ENCODE measurements around the gene PDLIM4.

Gene PDLIM4

DNA sequence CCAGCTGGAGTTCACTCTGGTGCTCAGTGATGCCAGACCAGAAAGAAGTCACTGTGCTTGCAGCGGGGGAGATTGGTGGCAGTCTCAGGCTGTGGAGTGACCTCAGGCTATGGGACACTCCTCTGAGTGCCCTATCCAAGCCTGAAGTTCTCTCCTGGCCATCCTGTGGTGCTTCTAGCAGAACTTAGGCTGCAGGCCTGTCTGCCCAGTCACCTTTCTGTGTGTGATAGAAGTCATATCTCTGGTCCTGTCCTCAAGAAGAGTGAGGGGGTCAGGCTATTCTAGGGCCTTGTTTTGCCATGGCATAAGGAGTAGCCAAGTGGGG, 9.3 kb downstream of the PDLIM4 start:
- no peak for DNase-seq

DNA sequence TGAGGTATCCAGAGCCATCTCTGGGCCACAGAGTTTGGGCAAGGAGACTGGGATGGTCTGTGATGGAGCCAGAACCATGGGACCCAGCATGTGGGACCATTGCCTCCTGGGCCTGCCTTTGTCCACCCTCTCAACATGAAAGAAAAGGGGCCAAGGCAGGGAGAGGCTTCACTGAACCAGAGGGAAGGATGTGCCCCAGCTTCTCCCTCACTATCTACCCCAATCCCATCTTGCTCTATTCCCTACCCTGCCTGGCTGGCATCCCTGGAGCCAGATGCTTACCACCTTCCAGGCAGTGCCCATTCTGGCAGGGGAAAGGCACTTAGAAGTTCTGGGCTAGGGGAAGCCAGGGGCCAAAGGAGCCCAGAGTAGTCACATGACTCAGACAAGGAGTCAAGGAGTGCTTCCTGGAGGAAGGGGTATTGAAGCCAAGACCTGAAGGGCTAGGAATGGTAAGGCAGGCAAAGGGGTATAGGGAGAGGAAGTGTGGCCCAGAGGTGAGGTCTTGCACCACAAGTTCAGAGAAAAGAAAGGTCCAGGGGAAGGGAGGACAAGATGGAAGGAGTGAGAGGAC, 9.8 kb downstream of the PDLIM4 start:
- DNase-seq: no peak

DNA sequence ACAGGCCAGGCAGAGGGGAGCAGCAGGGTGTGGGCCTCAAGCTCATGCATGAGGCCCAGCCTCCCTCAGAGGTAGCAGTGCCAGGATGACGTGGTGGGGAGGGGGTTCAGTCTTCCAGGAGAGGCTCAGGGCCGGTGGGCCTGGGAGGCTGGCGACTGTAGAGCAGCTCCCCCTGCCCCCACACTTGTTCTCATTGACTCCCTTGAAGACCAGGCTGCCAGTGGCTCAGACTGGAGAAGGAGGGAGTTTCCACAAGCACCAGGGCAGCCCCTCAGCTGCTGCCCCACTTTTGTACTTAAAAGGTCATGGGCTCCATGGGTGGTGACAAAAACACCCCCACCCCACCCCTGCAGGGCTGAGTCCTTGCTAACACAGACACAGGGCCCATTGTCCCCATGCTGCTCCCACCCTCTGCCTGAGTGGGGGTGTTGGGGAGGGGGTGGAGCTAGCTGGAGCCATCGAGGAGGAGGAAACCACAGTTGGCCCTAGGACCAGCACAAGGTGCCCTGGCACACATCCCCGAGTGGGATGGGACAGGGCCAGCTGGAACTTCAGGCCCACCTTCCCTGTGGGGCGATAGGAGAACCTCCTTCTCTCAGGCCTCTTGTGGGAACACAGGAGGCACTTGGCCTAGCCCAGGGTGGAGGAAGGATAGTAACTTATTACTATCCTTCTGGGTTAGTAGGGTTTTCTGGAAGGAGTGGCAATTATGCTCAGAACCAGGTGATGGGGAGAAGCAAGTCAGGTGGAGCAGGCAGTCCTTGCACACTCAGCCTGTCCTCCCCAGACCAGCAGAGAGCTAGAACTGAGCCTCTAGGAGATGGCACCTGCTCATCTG, 10.7 kb downstream of the PDLIM4 start:
- no peak for DNase-seq

DNA sequence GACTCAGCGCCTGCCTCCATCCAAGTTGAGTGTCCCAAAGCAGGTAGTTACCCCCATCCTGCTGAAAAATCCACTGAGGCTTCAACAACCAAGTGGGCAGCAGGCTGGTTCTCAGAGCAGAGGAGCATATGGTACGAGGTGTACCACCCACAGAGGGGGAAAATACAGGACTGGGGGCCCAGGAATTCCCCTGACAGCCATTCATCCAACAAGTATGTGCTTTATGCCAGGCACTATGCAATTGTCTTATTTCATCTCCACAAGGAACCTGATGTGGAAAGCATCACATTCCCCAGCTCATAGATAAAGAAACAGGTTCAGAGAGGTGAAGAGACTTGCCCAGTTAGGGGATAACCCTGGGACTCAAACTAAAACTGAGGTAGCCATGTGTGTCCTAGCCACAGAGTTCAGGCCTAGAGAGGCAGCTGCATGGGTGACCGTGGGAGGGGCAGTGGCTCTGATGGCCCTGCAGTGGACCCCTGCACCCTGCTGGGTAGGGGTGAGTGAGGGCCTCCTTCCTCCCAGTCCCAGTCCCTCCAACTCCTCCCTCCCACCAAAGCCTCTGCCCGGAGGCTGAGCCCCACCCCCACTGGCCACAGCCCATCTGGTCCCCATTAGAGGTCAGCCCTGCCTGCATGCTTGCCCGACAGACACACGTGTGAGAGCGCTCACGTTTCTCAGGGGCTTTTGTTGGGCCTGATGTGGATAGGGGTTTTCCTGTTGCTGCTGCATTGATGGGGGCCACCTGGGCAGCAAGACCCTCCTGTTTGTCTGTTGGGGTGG, 11.5 kb downstream of the PDLIM4 start:
- no peak for DNase-seq

DNA sequence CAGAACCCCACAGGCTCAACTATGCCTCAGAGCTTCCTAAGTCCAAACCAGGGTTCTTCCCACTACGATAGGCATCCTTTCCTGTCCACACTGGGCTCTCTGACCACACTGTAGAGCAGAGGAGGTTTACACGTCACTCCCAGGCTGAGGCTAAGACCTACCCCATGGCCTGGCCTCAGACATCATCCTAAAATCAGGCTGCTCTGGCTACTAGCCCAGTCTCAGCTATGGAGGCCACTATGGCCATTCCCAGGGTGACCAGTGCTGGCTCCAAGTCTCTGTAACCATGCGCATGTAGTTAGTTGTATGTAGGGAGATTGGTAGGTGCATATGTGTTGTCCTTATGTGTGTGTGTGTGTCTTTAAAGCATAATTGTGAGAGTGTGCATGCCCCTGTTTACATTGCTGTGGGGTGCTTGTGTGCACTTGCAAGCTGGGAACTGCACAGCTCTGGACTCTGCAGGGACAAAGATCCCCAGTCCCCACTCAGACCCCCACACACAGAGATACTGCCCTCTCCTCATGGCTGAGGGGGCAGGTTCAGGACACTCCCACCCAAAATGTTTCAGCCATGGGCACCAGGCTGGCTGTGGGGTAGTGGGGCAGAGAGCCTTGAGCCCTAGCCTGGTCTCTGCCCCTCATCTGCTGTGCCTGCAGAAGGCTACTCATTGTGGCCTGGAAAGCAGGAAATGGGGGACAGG, 12.3 kb downstream of the PDLIM4 start:
- no peak for DNase-seq

DNA sequence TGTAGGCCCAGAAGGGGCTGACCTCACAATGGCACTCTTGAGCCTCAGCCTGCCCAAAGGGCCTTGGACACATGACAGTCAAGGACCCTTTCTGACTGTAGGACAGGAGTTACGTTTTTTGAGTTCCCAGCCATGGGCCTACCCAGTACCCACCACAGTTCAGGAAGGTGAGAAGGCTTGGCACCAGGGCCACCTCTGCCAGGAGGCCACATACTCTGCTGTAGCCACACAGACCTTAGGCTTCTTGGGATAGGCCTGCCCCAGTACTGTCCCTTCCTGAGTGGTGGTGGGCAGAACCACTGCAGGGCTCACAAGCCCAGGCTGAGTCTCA, 12.8 kb downstream of the PDLIM4 start:
- no peak for DNase-seq

DNA sequence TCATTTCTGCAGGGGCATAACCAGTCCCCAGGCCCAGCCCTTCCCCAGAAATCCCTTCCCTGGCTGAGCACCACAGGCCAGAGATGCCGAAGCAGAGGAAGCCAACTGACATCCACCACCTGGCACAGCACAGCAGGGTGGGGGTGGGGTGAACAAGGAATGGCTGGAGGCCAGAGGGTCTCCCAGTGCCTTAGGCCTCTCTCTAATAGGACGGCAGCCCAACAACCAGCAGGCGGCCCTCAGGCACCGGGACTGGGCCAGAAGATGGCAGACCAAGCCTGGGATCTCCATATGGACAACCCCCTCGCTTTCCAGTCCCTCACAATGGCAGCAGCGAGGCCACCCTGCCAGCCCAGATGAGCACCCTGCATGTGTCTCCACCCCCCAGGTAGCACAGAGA, 13.2 kb downstream of the PDLIM4 start:
- no peak for DNase-seq

DNA sequence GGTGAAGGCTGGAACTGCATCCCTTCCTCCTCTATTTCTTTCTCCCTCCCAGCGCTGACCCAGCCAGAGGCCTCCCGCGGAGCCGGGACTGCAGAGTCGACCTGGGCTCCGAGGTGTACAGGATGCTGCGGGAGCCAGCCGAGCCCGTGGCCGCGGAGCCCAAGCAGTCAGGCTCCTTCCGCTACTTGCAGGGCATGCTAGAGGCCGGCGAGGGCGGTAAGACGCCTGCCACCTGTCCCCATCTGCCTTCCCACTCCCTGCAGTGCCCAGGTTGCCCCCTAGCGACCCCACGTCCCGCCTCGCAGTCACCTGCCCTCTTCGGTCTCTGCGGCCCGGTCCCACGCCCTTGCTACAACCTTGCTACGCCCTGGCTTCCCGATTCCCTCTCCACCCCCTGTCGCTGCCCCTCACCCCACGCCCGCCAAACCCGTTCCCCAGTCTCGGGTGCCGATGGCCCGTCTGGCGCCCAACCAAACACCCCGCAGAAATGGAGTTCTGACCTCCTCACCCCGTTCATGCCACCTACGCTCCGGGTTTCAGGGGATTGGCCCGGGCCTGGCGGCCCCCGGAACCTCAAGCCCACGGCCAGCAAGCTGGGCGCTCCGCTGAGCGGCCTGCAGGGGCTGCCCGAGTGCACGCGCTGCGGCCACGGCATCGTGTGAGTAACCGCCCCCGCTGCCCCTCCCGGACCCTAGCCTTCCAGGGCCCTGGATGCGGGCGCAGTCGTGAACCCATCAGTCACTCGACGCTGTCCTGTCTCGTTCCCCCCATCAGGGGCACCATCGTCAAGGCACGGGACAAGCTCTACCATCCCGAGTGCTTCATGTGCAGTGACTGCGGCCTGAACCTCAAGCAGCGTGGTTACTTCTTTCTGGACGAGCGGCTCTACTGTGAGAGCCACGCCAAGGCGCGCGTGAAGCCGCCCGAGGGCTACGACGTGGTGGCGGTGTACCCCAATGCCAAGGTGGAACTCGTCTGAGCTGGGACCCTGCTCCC, 14.1 kb downstream of the PDLIM4 start:
- no peak for DNase-seq

DNA sequence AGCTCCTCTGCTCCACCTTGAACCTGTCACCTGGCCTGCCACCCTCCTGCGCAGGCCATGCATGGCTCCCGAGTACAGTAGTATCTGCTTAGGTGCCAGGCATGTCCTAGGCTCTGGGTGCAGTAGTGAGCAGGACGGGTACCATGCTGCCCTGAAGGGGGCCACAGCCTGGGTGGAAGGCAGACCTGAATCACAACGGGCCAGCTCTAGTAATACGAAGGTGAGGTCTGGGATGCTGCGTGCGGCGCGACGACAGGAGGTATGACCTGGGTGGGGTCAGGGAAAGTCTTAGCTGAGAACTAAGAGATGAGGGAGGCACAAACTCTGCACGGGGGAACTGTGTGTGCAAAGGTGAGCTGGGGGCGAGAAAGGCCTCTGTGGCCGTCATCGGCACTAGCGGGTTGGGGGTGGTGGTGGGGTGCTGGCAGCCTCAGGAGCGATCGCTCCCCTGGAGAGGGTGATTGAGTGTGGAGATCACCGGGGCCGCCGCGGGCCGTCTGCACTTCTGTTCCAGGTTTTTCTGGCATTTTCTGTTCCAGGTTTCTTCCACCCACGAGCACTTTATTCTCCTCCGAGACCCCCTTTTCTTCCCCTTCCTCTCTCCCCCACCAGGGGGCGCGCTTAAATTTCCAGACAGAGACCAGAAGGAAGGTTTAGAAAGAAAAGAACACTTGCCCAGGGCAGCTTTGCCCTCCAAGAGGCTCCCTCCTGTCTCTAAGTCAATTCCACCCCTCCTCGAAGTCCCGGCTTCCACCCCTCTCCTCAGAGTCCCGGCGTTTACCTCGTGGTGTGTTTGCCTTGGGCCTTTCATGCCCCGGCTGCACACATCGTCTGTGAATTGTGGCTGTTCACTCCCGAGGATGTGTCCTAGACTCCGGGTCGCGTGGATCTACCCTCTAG, 15.1 kb downstream of the PDLIM4 start:
- peak; percentile 68 for DNase-seq

DNA sequence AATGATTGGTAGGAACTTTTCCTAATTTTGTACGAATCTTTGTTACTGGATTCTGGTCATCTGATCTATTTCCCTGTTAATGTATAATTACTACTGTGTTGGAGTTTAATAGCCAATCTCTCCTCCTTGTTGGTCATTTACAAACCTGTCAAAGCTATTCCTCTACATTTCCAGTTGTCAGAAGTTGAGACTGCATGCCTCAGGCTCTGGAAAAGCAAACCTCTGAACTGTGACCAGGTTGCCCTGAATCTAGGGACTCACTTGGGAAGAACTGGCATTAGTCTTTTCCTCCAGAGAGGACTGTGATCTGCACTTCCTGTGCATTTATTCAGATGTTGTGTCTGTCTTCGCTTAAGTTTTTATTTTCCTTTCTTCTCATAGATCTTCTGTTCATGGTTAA, 16.1 kb downstream of the PDLIM4 start:
- DNase-seq: no peak

DNA sequence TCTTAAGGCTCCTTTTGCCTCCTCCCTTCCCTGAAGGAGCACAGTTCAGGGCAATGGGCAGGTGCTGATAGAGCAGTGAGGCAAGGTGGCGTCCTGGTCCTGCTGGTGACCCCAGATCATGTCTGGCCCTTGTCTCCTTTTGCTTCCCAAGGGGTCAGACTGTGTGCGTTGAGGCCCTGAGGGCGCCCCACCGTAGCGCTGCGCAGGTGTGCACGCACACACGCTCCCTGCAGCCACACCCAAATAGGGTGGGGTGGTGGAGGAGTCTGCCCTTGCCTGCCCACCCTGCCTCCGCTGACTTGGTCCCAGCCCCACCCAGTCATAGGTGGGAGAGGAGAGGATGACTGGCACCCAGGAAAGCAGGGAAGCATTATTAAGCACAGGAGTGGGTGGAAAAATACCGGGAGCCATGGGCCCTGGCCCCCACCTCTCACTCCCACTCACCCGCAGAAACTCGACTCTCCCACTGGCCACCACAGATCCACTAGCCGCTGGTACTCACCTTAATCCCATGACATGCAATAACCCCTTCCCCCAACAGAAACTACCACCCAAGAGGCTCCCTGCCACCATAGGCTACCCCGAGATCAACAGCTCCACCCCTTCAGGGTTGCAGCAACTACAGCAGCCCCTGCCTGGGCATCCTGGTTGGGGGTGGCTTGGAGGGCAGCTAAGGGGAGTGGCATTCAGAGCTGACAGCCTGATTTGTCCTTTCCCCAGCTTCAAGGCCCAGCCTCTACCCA, 16.7 kb downstream of the PDLIM4 start:
- DNase-seq: no peak

DNA sequence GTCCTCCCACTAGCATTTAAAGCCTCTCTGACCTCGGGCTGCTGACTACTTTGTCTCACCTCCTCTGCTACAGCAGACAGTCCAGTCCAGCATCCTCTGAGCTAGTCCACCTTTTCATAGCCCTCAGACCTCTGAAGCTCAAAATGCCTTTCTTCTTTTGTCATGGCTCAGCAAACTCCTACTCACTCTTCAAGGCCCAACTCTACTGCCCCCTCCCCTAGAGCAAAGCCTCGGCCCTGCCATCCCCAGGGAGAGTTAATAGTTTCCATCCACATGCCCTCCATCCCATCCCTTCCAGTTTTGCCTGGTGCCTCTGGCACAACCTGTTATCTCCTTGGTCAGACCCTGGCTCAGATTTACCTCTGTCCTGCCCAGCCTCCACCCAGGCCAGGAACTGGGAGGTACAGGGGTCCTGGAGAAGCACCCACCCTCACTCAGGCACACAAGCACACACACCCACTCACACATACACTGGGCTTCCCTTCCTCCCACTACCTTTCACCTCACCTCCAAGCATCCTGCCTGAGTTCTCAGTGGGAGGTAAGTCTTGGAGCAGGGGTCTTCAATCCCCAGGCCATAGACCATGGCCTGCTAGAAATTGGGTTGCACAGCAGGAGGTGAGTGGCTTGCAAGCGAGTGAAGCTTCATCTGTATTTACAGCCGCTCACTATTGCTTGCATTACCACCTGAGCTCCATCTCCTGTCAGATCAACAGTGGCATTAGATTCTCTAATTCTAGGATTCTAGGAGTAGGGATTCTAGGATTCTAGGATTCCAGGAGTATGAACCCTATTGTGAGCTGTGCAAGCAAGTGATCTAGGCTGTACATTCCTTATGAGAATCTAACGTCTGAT, 18.1 kb downstream of the PDLIM4 start:
- DNase-seq: no peak

DNA sequence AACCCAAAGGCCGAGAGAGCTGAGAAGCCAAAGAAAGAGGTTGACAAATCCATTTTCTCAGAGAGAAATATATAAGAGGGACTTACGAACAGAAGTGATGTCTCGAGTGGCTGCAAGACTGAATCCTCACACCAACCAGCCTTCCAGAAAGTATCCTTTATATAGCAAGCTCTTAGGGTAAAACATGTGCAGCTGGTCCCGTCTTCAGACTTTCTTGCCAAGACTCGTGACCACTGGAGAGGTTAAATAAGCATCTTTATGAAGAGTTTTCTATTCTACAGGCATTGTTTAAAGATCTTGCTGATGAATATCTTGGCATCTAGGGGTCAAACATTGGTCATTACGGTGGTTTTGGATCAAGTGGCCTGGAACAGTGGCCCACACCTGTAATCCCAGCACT, 19.8 kb downstream of the PDLIM4 start:
- DNase-seq: no peak

DNA sequence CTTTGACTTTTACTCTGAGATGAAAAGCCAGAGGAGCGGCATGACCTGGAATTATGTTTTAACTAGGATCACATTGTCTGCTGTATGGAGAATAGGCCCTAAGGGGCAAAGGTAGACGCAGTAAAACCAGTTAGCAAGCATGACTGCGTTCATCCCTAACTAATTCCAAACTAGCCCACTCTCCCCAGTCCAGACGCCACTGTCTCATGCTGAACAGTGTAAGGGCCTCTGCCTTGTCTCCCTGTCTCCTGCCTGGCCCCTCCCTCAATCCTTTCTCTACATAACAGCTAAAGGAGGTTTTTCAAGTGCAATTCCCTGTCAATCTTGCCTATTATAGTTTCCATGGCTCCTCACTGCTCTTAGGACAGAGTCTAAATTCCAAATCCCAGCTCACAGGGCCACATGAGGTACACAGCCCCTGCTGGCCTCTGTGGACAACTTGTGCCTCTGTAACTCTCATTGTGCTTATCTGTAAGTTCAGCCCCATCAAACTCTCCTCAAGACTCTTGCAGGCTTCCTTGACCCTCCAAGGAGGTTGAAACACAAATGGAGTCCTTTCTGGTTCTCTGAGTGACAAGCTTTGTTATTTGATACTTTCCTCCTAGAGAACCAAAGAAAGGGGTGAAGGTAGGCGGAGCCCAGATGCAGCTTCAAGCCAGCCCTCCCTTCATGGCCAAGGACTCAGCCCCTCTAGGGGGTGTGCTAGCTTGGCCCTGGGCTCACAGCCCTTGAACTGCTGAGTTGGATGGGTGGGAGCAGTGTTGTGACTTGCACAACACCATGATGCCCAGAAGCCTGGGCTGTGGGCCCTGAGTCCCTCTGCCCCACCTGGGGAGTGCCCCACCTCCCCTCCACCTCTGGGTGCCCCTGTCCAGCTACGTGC, 20.7 kb downstream of the PDLIM4 start:
- DNase-seq: no peak

DNA sequence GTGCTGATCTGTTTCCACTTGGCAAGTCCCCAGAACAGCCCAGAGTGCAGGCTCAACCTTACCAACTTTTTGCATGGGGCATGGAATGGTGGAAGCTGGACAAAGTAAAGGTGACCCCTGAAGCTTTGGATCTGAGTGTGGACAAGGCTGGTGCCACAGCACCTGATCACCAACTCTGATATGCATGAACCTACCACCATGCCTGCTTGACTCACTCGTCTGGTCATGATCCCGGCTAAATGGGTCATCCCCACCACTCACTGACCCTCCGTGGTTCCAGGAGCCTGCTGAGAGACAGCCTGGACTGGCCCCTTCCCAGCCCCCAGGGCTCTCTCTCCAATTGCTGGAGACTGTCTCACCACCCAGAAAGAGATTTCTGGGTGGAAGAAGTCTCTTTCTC, 22.3 kb downstream of the PDLIM4 start:
- no peak for DNase-seq

DNA sequence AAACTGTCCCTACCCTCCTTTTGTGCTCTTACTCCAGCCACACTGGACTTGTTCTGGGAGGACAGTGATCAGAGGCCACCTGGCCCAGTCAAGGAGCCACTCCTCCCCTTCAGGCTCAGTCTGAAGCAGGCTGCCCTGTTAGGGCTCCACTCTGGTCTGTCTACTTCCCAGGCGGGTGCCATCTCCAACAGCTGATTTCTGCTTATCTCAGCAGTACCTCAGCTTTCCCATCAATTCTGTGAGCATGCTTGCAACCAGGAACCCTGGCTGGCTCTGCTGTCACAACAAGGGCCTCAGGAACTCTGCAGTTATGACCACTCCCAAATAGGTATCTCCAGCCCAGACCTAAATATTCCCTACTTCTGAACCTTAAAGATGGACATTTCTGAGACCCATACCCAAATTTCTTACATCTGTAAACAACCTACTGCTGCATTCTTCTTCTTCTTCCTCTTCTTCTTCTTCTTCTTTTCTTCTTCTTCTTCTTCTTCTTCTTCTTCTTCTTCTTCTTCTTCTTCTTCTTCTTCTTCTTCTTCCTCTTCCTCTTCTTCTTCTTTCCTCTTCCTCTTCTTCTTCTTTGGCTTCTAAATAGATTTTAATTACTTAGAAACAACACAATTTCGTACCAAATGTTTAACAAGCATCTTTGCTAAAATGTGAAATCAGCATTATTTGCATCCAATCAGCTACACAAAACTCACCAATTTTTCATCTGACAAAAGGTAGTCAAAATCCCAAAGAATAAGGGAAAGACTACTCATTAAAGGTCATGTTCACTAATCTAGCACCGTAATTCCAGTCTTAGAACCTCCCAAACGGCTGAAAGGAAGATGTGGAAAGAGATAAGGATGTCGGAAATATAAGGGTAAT, 23.1 kb downstream of the PDLIM4 start:
- DNase-seq: no peak

Data from right kidney (tissue), 1 donor.